ENCODE data around the gene ENTPD8.

- TF ChIP-seq MXI1 (IDR thresholded peaks at IDR 0.05; ENCODE audit: low read depth, low read length): no peak
- TF ChIP-seq ASH2L (IDR thresholded peaks at IDR 0.05; ENCODE audit: borderline replicate concordance, low read depth): no peak
- TF ChIP-seq CTCF (IDR thresholded peaks at IDR 0.05 in 2 of 3, conservative IDR thresholded peaks at IDR 0.05 in 1 of 3; ENCODE audit: control insufficient read depth in 2 of 3, extremely low read depth in 1 of 3, insufficient read depth in 1 of 3, low read depth in 3 of 3, low read length in 3 of 3): no peak
- TF ChIP-seq PAX5 (IDR thresholded peaks at IDR 0.05; ENCODE audit: borderline replicate concordance, low read depth, low read length): no peak
- TF ChIP-seq ZSCAN29 (IDR thresholded peaks at IDR 0.05): no peak
- TF ChIP-seq ESRRA (IDR thresholded peaks at IDR 0.05; ENCODE audit: low read length): no peak
- no peak for TF ChIP-seq ELK1 (IDR thresholded peaks at IDR 0.05; ENCODE audit: low read depth, low read length)
- no peak for TF ChIP-seq NRF1 (conservative IDR thresholded peaks at IDR 0.05; ENCODE audit: low read depth, low read length)
Measured at GRCh38 chr9:137467896-137468295, 26.7 kb upstream of the ENTPD8 start.
